ENCODE data around the gene AFP. TPM values are rescaled to one million over a fixed set of nuclear protein-coding genes. Genes with fewer than 3 reads are reported as not detected.

AFP gene
- polyA plus RNA-seq, 2 of the 4 experiments (the other 2 are of a cell fraction) = 1.8 to 4.5 TPM

GRCh38 chr4:73454920-73455319 lies 18.9 kb downstream of the AFP start:
- ATAC-seq (no peak), FAIRE-seq (no peak), DNase-seq (ENCODE audit: low read depth in 1 of 2, low spot score in 1 of 2) (no peak)
- TF ChIP-seq ZC3H11A (IDR thresholded peaks at IDR 0.05) (no peak), HEYL (CRISPR knock-in tag; IDR thresholded peaks at IDR 0.05) (no peak), HMGXB4 (CRISPR knock-in tag; IDR thresholded peaks at IDR 0.05; ENCODE audit: borderline replicate concordance) (no peak), RNF2 (IDR thresholded peaks at IDR 0.05; ENCODE audit: borderline replicate concordance, low read depth) (no peak), RCOR1 (IDR thresholded peaks at IDR 0.05; ENCODE audit: low read depth, low read length) (no peak), CHD2 (IDR thresholded peaks at IDR 0.05; ENCODE audit: low read length, partially characterized antibody) (no peak), CEBPB (IDR thresholded peaks at IDR 0.05) (no peak), E2F6 (IDR thresholded peaks at IDR 0.05; ENCODE audit: borderline replicate concordance, low read depth) (no peak), MAZ (IDR thresholded peaks at IDR 0.05; ENCODE audit: borderline replicate concordance, low read depth, low read length) (no peak), NR3C1 (IDR thresholded peaks at IDR 0.05) (no peak), RAD21 (conservative IDR thresholded peaks at IDR 0.05 in 1 of 2, IDR thresholded peaks at IDR 0.05 in 1 of 2) (no peak), ZSCAN20 (CRISPR knock-in tag; IDR thresholded peaks at IDR 0.05) (no peak), MAFK (IDR thresholded peaks at IDR 0.05; ENCODE audit: partially characterized antibody) (no peak), HOXB13 (CRISPR knock-in tag; IDR thresholded peaks at IDR 0.05; ENCODE audit: low read depth) (no peak), CBX8 (IDR thresholded peaks at IDR 0.05) (no peak), PHF8 (IDR thresholded peaks at IDR 0.05; ENCODE audit: borderline replicate concordance, low read depth) (no peak), RFX5 (IDR thresholded peaks at IDR 0.05) (no peak)
- Histone ChIP-seq H3K9me3 (no peaks in the 10 kb centered on the region), H3K4me3 (no peak overlapping the region), H3K4me2 (no peak overlapping the region), H3K27ac (no peak overlapping the region), H3K4me1 (peaks cover 12% of the 10 kb centered on the region; the same call in 1 of the 3 replicates)
- 61% methylated on average over 3 of the region's 3 CpGs for WGBS (ENCODE audit: missing lambda C conversion rate)
- POLR2A ChIA-PET = no interaction called here
- CTCF ChIA-PET = no interaction called here

- WGBS (ENCODE audit: missing lambda C conversion rate) = 85% methylated on average over 5 of the region's 5 CpGs
- Histone ChIP-seq H3K4me2 (no peak overlapping the region), H3K4me1 (peaks cover 4% of the 10 kb centered on the region; the same call in 1 of the 3 replicates), H3K4me3 (no peak overlapping the region), H3K9me3 (no peaks in the 10 kb centered on the region), H3K27ac (no peak overlapping the region)
- CTCF ChIA-PET = interaction anchor here (0.7 to 0.9 kb wide), 3 partner anchors 10 to 420 kb away, joined by 3 to 4 read pairs (median 4); no protein-coding TSS in a partner anchor
- DNase-seq (ENCODE audit: low read depth in 1 of 2, low spot score in 1 of 2) (no peak), FAIRE-seq (no peak), ATAC-seq (no peak)
- no peak for TF ChIP-seq CBX8 (IDR thresholded peaks at IDR 0.05)
- no peak for TF ChIP-seq REST (IDR thresholded peaks at IDR 0.05)
- POLR2A ChIA-PET = no interaction called here
Measured at GRCh38 chr4:73456177-73457022, 20.4 kb downstream of the AFP start.
